HEK293T (cell line): Measurements from ENCODE around the gene CHD2.

Experiments
- CTCF ChIA-PET: fragments of 350-600 bp; formaldehyde crosslinking; extraction: SDS; loops from one replicate; lab custom pipeline; 2021; ENCODE audit warnings: antibody characterized with exemption, inconsistent platforms; lab: Yijun Ruan, JAX
- POLR2A ChIA-PET: fragments of 350-600 bp; formaldehyde crosslinking; extraction: SDS; loops from one replicate; lab custom pipeline; 2020; ENCODE audit warnings: antibody characterized with exemption, inconsistent platforms; lab: Yijun Ruan, JAX
- DNase-seq: peaks from one replicate; pipeline ENCODE4 v3.0.0; 2012; ENCODE audit warnings: mixed read lengths; ENCODE audit errors: extremely low spot score
- ARNT ChIP-seq: fragments of 450-650 bp; IDR thresholded peaks from 2 replicates; pipeline ENCODE4 v1.6.1; 2017; ENCODE audit warnings: mild to moderate bottlenecking
- BHLHE40 ChIP-seq: fragments of 450-650 bp; IDR thresholded peaks from 2 replicates; pipeline ENCODE4 v1.6.1; 2016; ENCODE audit warnings: mild to moderate bottlenecking, moderate library complexity, borderline replicate concordance
- CTBP1 ChIP-seq: fragments of 450-650 bp; IDR thresholded peaks from 2 replicates; pipeline ENCODE4 v1.6.1; 2016; ENCODE audit warnings: borderline replicate concordance
- ELF4 ChIP-seq: fragments of 450-650 bp; IDR thresholded peaks from 2 replicates; pipeline ENCODE4 v1.6.1; 2017; ENCODE audit warnings: antibody characterized with exemption
- FOXA1 ChIP-seq: fragments of 450-650 bp; IDR thresholded peaks from 2 replicates; pipeline ENCODE4 v1.6.1; 2016; ENCODE audit warnings: mild to moderate bottlenecking
- FOXK2 ChIP-seq: fragments of 450-650 bp; IDR thresholded peaks from 2 replicates; pipeline ENCODE4 v1.6.1; 2016; ENCODE audit warnings: mild to moderate bottlenecking
- FOXM1 ChIP-seq: fragments of 450-650 bp; IDR thresholded peaks from 2 replicates; pipeline ENCODE4 v1.6.1; 2017; ENCODE audit warnings: mild to moderate bottlenecking, borderline replicate concordance
- HDGF ChIP-seq: fragments of 450-650 bp; IDR thresholded peaks from 2 replicates; pipeline ENCODE4 v1.6.1; 2017; ENCODE audit warnings: antibody characterized with exemption, borderline replicate concordance
- L3MBTL2 ChIP-seq: fragments of 450-650 bp; conservative IDR thresholded peaks from 2 replicates; pipeline ENCODE4 v1.6.1; 2016; ENCODE audit warnings: mild to moderate bottlenecking
- LEF1 ChIP-seq: fragments of 450-650 bp; IDR thresholded peaks from 2 replicates; pipeline ENCODE4 v1.6.1; 2017; ENCODE audit warnings: mild to moderate bottlenecking, borderline replicate concordance
- NFRKB ChIP-seq: fragments of 450-650 bp; IDR thresholded peaks from 2 replicates; pipeline ENCODE4 v1.6.1; 2016; ENCODE audit warnings: mild to moderate bottlenecking, moderate library complexity
- SP1 ChIP-seq: fragments of 450-650 bp; IDR thresholded peaks from 2 replicates; pipeline ENCODE4 v1.6.1; 2017
- SUZ12 ChIP-seq: fragments of 450-650 bp; IDR thresholded peaks from 2 replicates; pipeline ENCODE4 v1.6.1; 2016; ENCODE audit warnings: mild to moderate bottlenecking
- TARDBP ChIP-seq: fragments of 450-650 bp; IDR thresholded peaks from 2 replicates; pipeline ENCODE4 v1.6.1; 2016
- ZNF384 ChIP-seq: fragments of 450-650 bp; IDR thresholded peaks from 2 replicates; pipeline ENCODE4 v1.6.1; 2016
- TF ChIP-seq, protein P1 (sequence below): fragments of 450-650 bp; IDR thresholded peaks from 2 replicates; pipeline ENCODE4 v1.6.1; 2016

The CHD2 gene

GRCh38 chr15:92889390-92890107 is 10.6 kb upstream of the CHD2 start:
- no peak for DNase-seq
- TF ChIP-seq HDGF (no peak), TARDBP (no peak), L3MBTL2 (no peak), NFRKB (no peak), LEF1 (no peak), FOXM1 (no peak), ZNF384 (no peak), BHLHE40 (no peak), SUZ12 (no peak), ELF4 (no peak)
- TF ChIP-seq, protein P1, sequence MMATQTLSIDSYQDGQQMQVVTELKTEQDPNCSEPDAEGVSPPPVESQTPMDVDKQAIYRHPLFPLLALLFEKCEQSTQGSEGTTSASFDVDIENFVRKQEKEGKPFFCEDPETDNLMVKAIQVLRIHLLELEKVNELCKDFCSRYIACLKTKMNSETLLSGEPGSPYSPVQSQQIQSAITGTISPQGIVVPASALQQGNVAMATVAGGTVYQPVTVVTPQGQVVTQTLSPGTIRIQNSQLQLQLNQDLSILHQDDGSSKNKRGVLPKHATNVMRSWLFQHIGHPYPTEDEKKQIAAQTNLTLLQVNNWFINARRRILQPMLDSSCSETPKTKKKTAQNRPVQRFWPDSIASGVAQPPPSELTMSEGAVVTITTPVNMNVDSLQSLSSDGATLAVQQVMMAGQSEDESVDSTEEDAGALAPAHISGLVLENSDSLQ = no peak
- POLR2A ChIA-PET = interaction anchor here (0.6 to 1.7 kb wide), 6 partner anchors 9 to 78 kb away, joined by 3 to 11 read pairs (median 4); partner anchors contain the start of gene CHD2
- CTCF ChIA-PET = interaction anchor here (1.5 kb wide), 1 partner anchor 10 kb away, joined by 3 read pairs; the partner anchor contains the start of gene CHD2

- POLR2A ChIA-PET = interaction anchor here (0.6 to 1.9 kb wide), 4 partner anchors 9 to 82 kb away, joined by 3 to 7 read pairs (median 6); partner anchors contain the start of gene CHD2
These were observed 8.5 kb upstream of the CHD2 start for GRCh38 chr15:92891533-92892200.

GRCh38 chr15:92892201-92892555 is 7.9 kb upstream of the CHD2 start:
- TF ChIP-seq SUZ12 = no peak
- POLR2A ChIA-PET = interaction anchor here (0.6 to 1.9 kb wide), 5 partner anchors 8 to 82 kb away, joined by 3 to 7 read pairs (median 6); partner anchors contain the start of gene CHD2

More at GRCh38 chr15:92891533-92892200, 8.5 kb upstream of the CHD2 start:
- no peak for TF ChIP-seq FOXM1
- no peak for TF ChIP-seq SUZ12
- CTCF ChIA-PET = no interaction called here
- no peak for DNase-seq

DNA sequence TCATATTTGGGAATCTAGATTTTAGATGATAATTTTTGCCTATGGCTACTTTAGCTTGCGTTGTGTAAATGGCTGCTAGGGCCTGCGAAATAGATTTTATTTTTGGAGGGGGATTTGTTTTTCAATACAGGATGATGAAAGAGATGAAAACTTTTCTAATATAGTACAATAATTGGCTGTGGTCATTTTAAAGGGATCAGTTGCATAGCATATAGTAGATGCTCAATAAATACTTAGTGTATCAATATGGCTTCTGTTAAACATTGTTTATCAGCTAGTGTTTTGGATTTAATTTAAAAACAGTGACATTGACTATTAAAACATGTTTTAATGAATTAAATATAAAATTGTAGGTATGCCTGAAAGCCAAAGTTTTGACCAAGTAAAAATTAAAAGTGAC is 6.9 kb upstream of the CHD2 start:
- POLR2A ChIA-PET = interaction anchor here (0.9 to 5.3 kb wide), 3 partner anchors 11 to 83 kb away, joined by 3 to 36 read pairs (median 7); no protein-coding TSS in a partner anchor
- CTCF ChIA-PET = no interaction called here
- TF ChIP-seq FOXM1 (no peak), CTBP1 (no peak), HDGF (no peak), ELF4 (no peak), TARDBP (no peak), FOXA1 (no peak), ZNF384 (no peak), FOXK2 (no peak), BHLHE40 (no peak), ARNT (no peak), L3MBTL2 (no peak), SP1 (no peak), NFRKB (no peak)
- TF ChIP-seq, protein P1 = no peak
- no peak for DNase-seq

More at GRCh38 chr15:92892201-92892555, 7.9 kb upstream of the CHD2 start:
- CTCF ChIA-PET = no interaction called here
- DNase-seq = no peak

DNA sequence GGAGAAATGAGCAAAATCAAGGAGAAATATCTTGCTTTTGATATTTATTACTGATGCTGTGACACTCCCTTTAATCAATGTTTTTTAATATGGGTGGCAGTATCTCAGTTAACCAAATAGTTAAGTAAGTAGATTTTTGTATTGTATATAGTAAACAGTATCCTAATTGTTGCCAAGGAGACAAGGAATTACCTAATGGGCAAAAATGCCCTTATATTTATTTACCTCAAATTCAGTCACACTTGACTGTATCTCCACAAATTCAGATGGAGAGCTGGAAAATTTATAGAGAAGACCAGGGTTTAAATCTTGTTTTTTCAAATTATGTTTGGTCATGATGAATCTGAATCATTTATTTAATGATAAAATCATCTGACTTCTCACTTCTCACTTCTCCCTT is 3.6 kb upstream of the CHD2 start:
- DNase-seq = no peak
- ChIA-PET CTCF (interaction anchor here (0.7 kb wide), 1 partner anchor 301 kb away, joined by 3 read pairs; no protein-coding TSS in a partner anchor), POLR2A (interaction anchor here (1.5 to 5.3 kb wide), 2 partner anchors 14 to 88 kb away, joined by 8 to 36 read pairs; no protein-coding TSS in a partner anchor)
- no peak for TF ChIP-seq ARNT
- TF ChIP-seq SP1 = no peak
- no peak for TF ChIP-seq FOXK2
- TF ChIP-seq BHLHE40 = no peak
- no peak for TF ChIP-seq L3MBTL2
- no peak for TF ChIP-seq SUZ12
- TF ChIP-seq TARDBP = no peak
- TF ChIP-seq HDGF = no peak

- CTCF ChIA-PET = no interaction called here
These were observed 2.5 kb upstream of the CHD2 start for GRCh38 chr15:92897620-92898019.

More at GRCh38 chr15:92897620-92898019, 2.5 kb upstream of the CHD2 start:
- TF ChIP-seq HDGF (no peak), SP1 (no peak), TARDBP (no peak), LEF1 (no peak), L3MBTL2 (no peak), FOXK2 (no peak), ELF4 (no peak)
- TF ChIP-seq, protein P1 = no peak
- POLR2A ChIA-PET = interaction anchor here (5.3 kb wide), 1 partner anchor 15 kb away, joined by 36 read pairs; no protein-coding TSS in a partner anchor
- no peak for DNase-seq
